GM12892 (cell line): ENCODE measurements around the gene EREG.

Experiments used
- POLR2AphosphoS5 ChIP-seq: IDR thresholded peaks from 2 replicates; pipeline ENCODE4 v1.6.1; 2011; ENCODE audit warnings: low read depth, low read length, control low read depth
- TAF1 ChIP-seq: IDR thresholded peaks from 2 replicates; pipeline ENCODE4 v1.6.1; 2011; ENCODE audit warnings: low read depth, mild to moderate bottlenecking, control low read depth, low read length, borderline replicate concordance

DNA sequence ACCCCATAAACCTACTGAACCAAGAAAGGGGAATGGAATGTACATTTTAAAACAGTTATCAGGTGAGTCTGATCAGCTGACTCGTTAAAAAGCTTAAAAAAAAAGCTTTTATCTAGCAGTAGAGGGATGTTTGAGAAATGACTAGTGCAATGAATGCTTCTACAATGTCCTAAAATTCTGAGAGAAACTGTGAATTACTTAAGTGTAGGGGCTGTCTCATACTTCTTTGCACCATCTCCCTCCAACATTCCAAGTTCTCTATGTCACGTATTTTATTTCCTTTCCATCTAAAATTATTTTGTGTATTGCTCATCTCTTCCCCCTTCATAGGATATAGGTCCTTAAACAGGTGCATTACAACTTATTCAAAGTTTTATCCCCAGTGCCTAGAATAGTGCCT is 68.1 kb downstream of the EREG start:
- TF ChIP-seq POLR2AphosphoS5 (no peak), TAF1 (no peak)
